GM19468 (cell line): ENCODE results near the gene TMEM184A.

Source experiments
- ATAC-seq: cut with Tn5 transposase; IDR thresholded peaks from one replicate; pipeline ENCODE4 v1.9.1; 2021; ENCODE audit warnings: mild to moderate bottlenecking, moderate library complexity, moderate number of reproducible peaks; ENCODE audit not compliant: unreplicated experiment; ENCODE audit errors: extremely low read depth

The TMEM184A gene

GRCh38 chr7:1569440-1569832 lies 13.4 kb upstream of the TMEM184A start:
- no peak for ATAC-seq

GRCh38 chr7:1569016-1569415 lies 13.0 kb upstream of the TMEM184A start:
- ATAC-seq, result no peak

GRCh38 chr7:1567896-1568510 lies 12.0 kb upstream of the TMEM184A start:
- no peak for ATAC-seq

GRCh38 chr7:1567049-1567771 lies 11.2 kb upstream of the TMEM184A start:
- no peak for ATAC-seq

GRCh38 chr7:1566687-1567048 lies 10.7 kb upstream of the TMEM184A start:
- no peak for ATAC-seq

GRCh38 chr7:1564603-1565022 lies 8.6 kb upstream of the TMEM184A start:
- no peak for ATAC-seq

GRCh38 chr7:1563981-1564602 lies 8.1 kb upstream of the TMEM184A start:
- ATAC-seq, result no peak

- no peak for ATAC-seq
Measured at GRCh38 chr7:1562597-1563051, 6.6 kb upstream of the TMEM184A start.

- ATAC-seq, result no peak
Measured at GRCh38 chr7:1562116-1562515, 6.1 kb upstream of the TMEM184A start.

- ATAC-seq, result no peak
Measured at GRCh38 chr7:1561036-1561940, 5.3 kb upstream of the TMEM184A start.

GRCh38 chr7:1560620-1561031 lies 4.6 kb upstream of the TMEM184A start:
- ATAC-seq, result no peak

- ATAC-seq, result no peak
Measured at GRCh38 chr7:1559626-1560590, 3.9 kb upstream of the TMEM184A start.

- ATAC-seq, result no peak
Measured at GRCh38 chr7:1558841-1559625, 3.0 kb upstream of the TMEM184A start.

GRCh38 chr7:1558181-1558811 lies 2.3 kb upstream of the TMEM184A start:
- ATAC-seq, result no peak

GRCh38 chr7:1557771-1558170 lies 1.8 kb upstream of the TMEM184A start:
- no peak for ATAC-seq

- ATAC-seq, result no peak
Measured at GRCh38 chr7:1557006-1557405, 1.0 kb upstream of the TMEM184A start.

- no peak for ATAC-seq
Measured at GRCh38 chr7:1555046-1555812, 776 bp downstream of the TMEM184A start.
